ENCODE results near the gene ZBTB9.

The ZBTB9 gene

DNA sequence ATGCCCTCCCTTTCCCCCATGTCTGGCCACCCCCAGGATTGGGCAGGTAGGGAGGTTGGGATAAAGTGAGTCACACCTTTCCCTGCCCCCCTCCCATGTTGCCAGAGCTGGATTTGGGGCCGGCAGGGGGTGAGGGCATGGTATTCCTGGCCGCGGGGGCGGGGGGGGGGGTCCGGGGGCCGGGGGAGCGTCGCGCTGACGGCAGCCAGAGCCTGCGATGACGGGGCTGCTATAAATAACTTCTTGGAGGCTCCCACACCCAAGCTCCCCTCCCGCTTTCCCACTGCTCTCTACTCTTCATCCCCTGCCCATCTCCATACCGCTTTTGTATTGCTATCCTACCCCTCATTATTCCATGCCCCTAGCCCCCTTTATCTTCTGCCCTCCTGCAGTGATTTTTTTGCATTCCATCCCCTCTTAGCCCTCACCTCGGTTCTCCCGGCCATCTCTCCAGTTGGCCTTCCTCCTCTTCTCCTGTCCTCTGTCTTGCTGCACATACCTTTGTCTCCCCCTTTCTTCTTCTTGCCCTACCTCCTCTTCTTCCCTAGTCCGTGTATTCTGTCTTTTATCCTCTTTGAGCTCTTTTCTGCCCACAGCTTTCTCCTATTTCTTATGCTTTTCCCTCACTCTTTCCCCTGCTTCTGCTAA, 20.7 kb upstream of the ZBTB9 start:
- no peak for TF ChIP-seq ZNF274 (IDR thresholded peaks at IDR 0.05; ENCODE audit: low read depth, low read length)
- no peak overlapping the region for H3K4me3 ChIP-seq (ENCODE audit: low read length)

GRCh38 chr6:33434961-33435360, 19.4 kb upstream of the ZBTB9 start:
- TF ChIP-seq ZNF274 (IDR thresholded peaks at IDR 0.05; ENCODE audit: low read depth, low read length), result no peak
- no peak overlapping the region for H3K4me3 ChIP-seq (ENCODE audit: low read length)

DNA sequence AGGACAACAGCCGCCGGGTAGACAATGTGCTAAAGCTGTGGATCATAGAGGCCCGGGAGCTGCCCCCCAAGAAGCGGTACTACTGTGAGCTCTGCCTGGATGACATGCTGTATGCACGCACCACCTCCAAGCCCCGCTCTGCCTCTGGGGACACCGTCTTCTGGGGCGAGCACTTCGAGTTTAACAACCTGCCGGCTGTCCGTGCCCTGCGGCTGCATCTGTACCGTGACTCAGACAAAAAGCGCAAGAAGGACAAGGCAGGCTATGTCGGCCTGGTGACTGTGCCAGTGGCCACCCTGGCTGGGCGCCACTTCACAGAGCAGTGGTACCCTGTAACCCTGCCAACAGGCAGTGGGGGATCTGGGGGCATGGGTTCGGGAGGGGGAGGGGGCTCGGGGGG, 16.7 kb upstream of the ZBTB9 start:
- no peak for TF ChIP-seq ZNF274 (IDR thresholded peaks at IDR 0.05; ENCODE audit: low read depth, low read length)
- H3K4me3 ChIP-seq (ENCODE audit: low read length), result no peak overlapping the region

DNA sequence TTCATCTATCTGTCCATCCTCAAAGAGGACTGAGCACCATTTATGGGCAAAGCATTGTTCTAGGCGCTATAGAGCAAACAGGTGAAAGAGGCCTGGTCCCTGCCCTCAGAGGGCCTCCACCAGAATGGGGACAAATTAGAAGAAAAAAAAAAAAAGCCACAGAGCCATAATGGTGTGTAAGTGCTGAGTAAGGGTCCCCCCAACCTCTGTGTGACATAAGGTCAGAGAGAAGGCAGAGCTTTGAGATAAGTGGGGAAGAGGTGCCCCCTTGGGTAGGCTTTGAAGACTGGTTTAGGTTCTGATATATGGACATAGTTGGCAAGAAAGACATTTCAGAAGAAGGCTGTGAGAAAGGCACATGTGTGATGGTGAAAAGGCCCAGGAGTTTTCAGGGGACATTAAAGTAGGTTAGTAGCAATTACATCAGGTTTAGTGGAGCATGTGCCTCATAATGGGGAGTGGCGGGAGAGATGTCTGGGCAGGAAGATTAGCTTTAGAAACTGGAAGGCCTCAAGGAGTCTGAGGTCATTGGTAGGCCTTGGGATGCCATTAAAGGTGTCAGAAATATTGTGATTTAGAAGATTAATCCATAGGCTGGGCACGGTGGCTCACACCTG, 15.3 kb upstream of the ZBTB9 start:
- no peak overlapping the region for H3K4me3 ChIP-seq (ENCODE audit: low read length)
- no peak for TF ChIP-seq ZNF274 (IDR thresholded peaks at IDR 0.05; ENCODE audit: low read depth, low read length)

- TF ChIP-seq ZNF274 (IDR thresholded peaks at IDR 0.05; ENCODE audit: low read depth, low read length), result no peak
- H3K4me3 ChIP-seq (ENCODE audit: low read length), result no peak overlapping the region
These were observed 14.3 kb upstream of the ZBTB9 start for GRCh38 chr6:33439956-33440648.

DNA sequence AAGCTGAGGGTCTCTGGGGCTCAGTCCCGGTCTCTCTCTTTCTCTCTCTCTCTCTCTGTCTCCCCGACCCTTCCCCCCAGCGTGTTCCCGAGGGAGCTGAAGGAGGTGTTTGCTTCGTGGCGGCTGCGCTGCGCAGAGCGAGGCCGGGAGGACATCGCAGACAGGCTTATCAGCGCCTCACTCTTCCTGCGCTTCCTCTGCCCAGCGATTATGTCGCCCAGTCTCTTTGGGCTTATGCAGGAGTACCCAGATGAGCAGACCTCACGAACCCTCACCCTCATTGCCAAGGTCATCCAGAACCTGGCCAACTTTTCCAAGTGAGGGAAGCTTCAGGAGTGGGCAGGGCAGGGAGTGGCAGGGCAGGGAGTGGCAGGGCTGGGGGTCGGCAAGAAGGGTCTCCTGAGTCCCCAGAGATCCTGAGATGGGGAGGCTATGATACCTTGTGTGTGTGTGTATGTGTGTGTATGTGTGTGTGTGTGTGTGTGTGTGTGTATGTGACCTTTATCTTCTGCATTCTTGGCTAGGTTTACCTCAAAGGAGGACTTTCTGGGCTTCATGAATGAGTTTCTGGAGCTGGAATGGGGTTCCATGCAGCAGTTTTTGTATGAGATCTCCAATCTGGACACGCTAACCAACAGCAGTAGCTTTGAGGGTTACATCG, 13.6 kb upstream of the ZBTB9 start:
- no peak overlapping the region for H3K4me3 ChIP-seq (ENCODE audit: low read length)
- TF ChIP-seq ZNF274 (IDR thresholded peaks at IDR 0.05; ENCODE audit: low read depth, low read length), result no peak

- H3K4me3 ChIP-seq (ENCODE audit: low read length), result no peak overlapping the region
- no peak for TF ChIP-seq ZNF274 (IDR thresholded peaks at IDR 0.05; ENCODE audit: low read depth, low read length)
These were observed 12.9 kb upstream of the ZBTB9 start for GRCh38 chr6:33441457-33441856.

GRCh38 chr6:33442283-33442682, 12.1 kb upstream of the ZBTB9 start:
- no peak for TF ChIP-seq ZNF274 (IDR thresholded peaks at IDR 0.05; ENCODE audit: low read depth, low read length)
- no peak overlapping the region for H3K4me3 ChIP-seq (ENCODE audit: low read length)

GRCh38 chr6:33443025-33443424, 11.4 kb upstream of the ZBTB9 start:
- no peak for TF ChIP-seq ZNF274 (IDR thresholded peaks at IDR 0.05; ENCODE audit: low read depth, low read length)
- H3K4me3 ChIP-seq (ENCODE audit: low read length), result no peak overlapping the region

DNA sequence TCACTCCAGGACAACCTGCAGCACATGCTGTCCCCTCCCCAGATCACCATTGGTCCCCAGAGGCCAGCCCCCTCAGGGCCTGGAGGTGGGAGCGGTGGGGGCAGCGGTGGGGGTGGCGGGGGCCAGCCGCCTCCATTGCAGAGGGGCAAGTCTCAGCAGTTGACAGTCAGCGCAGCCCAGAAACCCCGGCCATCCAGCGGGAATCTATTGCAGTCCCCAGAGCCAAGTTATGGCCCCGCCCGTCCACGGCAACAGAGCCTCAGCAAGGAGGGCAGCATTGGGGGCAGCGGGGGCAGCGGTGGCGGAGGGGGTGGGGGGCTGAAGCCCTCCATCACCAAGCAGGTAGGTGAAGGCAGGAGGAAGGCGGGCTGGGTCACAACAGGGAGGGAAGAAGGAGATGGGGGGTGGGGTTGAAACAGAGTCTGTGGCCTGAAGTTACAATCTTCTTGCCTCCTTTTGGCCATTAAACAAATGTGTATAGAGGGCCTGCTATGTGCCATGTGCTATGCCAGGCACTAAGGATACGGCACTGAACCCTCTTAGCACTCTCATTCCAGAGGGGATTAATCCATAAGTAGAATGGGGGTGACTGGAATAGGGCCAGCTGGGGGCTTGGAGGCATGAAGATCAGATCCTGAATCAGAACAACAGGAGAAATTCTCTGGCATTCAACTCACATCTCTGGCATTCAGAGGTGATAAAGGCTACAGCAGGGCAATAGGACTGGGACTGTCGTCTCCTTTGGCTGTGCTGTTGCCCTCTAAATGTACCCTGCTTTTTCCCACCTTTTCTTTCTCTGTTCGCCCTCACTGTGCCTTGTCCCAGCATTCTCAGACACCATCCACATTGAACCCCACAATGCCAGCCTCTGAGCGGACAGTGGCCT, 10.5 kb upstream of the ZBTB9 start:
- TF ChIP-seq ZNF274 (IDR thresholded peaks at IDR 0.05; ENCODE audit: low read depth, low read length), result no peak
- H3K4me3 ChIP-seq (ENCODE audit: low read length), result no peak overlapping the region

GRCh38 chr6:33445119-33445603, 9.2 kb upstream of the ZBTB9 start:
- H3K4me3 ChIP-seq (ENCODE audit: low read length), result no peak overlapping the region
- TF ChIP-seq ZNF274 (IDR thresholded peaks at IDR 0.05; ENCODE audit: low read depth, low read length), result no peak

- TF ChIP-seq ZNF274 (IDR thresholded peaks at IDR 0.05; ENCODE audit: low read depth, low read length), result no peak
- no peak overlapping the region for H3K4me3 ChIP-seq (ENCODE audit: low read length)
These were observed 8.0 kb upstream of the ZBTB9 start for GRCh38 chr6:33446356-33446755.

DNA sequence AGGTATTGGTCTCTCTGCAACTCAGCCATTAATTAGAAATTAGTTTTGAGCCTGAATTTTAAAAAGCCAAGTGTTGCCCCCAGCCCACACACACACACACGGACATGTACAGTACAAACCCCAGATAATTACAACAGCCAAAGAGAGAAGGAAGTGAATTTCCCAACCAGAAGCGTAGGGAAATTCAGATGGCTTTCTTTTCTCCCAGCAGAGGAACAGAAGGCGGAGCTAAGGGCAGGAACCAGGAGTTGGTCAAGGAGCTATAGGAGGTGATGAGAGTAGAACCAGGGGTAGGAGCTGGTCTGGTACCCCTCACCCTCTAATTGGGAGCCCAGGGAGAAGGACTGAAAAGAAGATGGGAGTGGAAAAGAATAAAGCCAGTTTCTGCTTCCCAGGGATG, 3.9 kb upstream of the ZBTB9 start:
- H3K4me3 ChIP-seq (ENCODE audit: low read length), result no peak overlapping the region
- TF ChIP-seq ZNF274 (IDR thresholded peaks at IDR 0.05; ENCODE audit: low read depth, low read length), result no peak

- H3K4me3 ChIP-seq (ENCODE audit: low read length), result no peak overlapping the region
- no peak for TF ChIP-seq ZNF274 (IDR thresholded peaks at IDR 0.05; ENCODE audit: low read depth, low read length)
These were observed 2.8 kb upstream of the ZBTB9 start for GRCh38 chr6:33451606-33452005.

Measured in GM08714 (cell line).